ENCODE results near the gene BCL11B. TPM values are rescaled to one million over a fixed set of nuclear protein-coding genes. Genes with fewer than 3 reads are reported as not detected.

Gene BCL11B
- total and polyA plus RNA-seq, 2 of the 8 experiments (the other 6 are each of a cell fraction or from before 2014, with no cell fraction given) = 0.63 to 5.9 TPM

DNA sequence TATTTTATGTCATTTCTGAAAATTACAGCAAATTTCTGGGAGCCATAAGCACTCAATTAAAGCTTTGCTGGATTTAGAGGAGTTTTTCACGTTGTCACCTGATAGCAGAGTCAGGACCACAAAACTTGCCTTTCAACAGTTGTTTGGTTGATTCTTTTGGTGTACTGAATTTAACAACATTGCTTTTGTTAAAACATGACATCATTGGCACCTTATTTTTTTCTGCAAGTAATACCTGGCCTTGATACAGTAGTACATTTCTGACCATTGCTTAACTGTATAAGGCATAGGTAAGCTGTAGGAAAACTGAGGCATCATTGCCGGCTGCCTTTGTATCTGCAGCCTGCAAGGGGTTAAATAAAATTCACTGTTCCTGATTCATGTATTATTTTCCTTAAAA is 4.5 kb upstream of the BCL11B start:
- Histone ChIP-seq H2BK120ac (replicated peaks; ENCODE audit: low read depth, low read length) (no peak overlapping the region), H4K5ac (ENCODE audit: insufficient read length, low read depth, low read length) (no peak overlapping the region), H3K14ac (ENCODE audit: insufficient read length) (no peak overlapping the region), H2BK15ac (ENCODE audit: low read length) (no peak overlapping the region), H2AK5ac (ENCODE audit: low read depth, low read length) (no peak overlapping the region), H3K27me3 (replicated peaks in 1 of 4; ENCODE audit: control insufficient read depth in 3 of 4, extremely low read depth in 1 of 4, insufficient read depth in 3 of 4, low read length in 3 of 4) (peaks cover 0 to 8% (median 1%) of the 10 kb centered on the region in 4 experiments; a peak in 2 of 7 replicates), H3K18ac (ENCODE audit: extremely low read depth, low read length) (no peak overlapping the region), H3K9me3 (ENCODE audit: insufficient read depth in 2 of 2, low read depth in 1 of 2, low read length in 1 of 2) (no peaks in the 10 kb centered on the region), H3K4me1 (replicated peaks in 1 of 4; ENCODE audit: control insufficient read depth in 3 of 4, insufficient read depth in 4 of 4, low read length in 3 of 4) (peaks cover 2 to 10% (median 4%) of the 10 kb centered on the region in 4 experiments; a peak in 6 of 7 replicates), H2BK12ac (ENCODE audit: low read depth, low read length) (no peak overlapping the region), H2AFZ (ENCODE audit: low read length) (no peak overlapping the region), H2BK5ac (ENCODE audit: low read depth, low read length) (no peak overlapping the region), H3K27ac (ENCODE audit: low read depth, low read length) (no peak overlapping the region), H4K20me1 (replicated peaks in 1 of 2; ENCODE audit: control insufficient read depth in 1 of 2, insufficient read depth in 2 of 2, low read length in 2 of 2) (no peaks in the 10 kb centered on the region), H3K23ac (ENCODE audit: insufficient read length) (no peak overlapping the region), H3K36me3 (ENCODE audit: control insufficient read depth in 2 of 4, insufficient read depth in 4 of 4, low read length in 3 of 4) (no peaks in the 10 kb centered on the region), H3K79me1 (ENCODE audit: low read depth, low read length) (no peaks in the 10 kb centered on the region), H3K9ac (replicated peaks in 1 of 4; ENCODE audit: extremely low read depth in 1 of 4, low read depth in 3 of 4, low read length in 3 of 4) (no peak overlapping the region), H3K56ac (replicated peaks; ENCODE audit: insufficient read length, low read depth, low read length) (no peak overlapping the region), H4K91ac (replicated peaks; ENCODE audit: insufficient read length, low read length) (no peak overlapping the region), H3K4ac (replicated peaks; ENCODE audit: insufficient read length, low read depth, low read length) (no peak overlapping the region), H3K23me2 (ENCODE audit: low read depth, low read length) (peaks cover 19% of the 10 kb centered on the region), H2BK20ac (ENCODE audit: low read length) (no peak overlapping the region), H4K8ac (ENCODE audit: extremely low read depth, insufficient read depth, low read length) (no peak overlapping the region), H3K79me2 (ENCODE audit: control insufficient read depth in 1 of 2, insufficient read depth in 2 of 2, low read length in 2 of 2) (no peaks in the 10 kb centered on the region), H3K4me2 (ENCODE audit: insufficient read depth in 1 of 2, low read depth in 2 of 2, low read length in 2 of 2) (no peak overlapping the region), H3K4me3 (ENCODE audit: extremely low read depth in 1 of 4, insufficient read depth in 2 of 4, low read depth in 3 of 4, low read length in 4 of 4) (no peak overlapping the region; a peak in 1 of 8 replicates)
- POLR2A ChIA-PET (ENCODE audit: partially characterized antibody) = interaction anchor here (1.8 to 2.0 kb wide), 2 partner anchors 9 to 13 kb away, joined by 5 read pairs; no protein-coding TSS in a partner anchor
- CTCF ChIA-PET (ENCODE audit: partially characterized antibody) = interaction anchor here (0.9 to 2.2 kb wide), 6 partner anchors 8 to 140 kb away, joined by 3 to 10 read pairs (median 5); no protein-coding TSS in a partner anchor
- FAIRE-seq (no peak), DNase-seq (ENCODE audit: low read depth in 1 of 2, low spot score in 2 of 2) (no peak)
- TF ChIP-seq, protein P1, sequence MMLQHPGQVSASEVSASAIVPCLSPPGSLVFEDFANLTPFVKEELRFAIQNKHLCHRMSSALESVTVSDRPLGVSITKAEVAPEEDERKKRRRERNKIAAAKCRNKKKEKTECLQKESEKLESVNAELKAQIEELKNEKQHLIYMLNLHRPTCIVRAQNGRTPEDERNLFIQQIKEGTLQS (IDR thresholded peaks at IDR 0.05; ENCODE audit: insufficient read depth, low read depth, low read length) = no peak
- no peak for TF ChIP-seq ASH2L (IDR thresholded peaks at IDR 0.05; ENCODE audit: low read length)
- WGBS, 2 experiments (ENCODE audit: extremely low coverage in 1 of 2, insufficient coverage in 1 of 2, insufficient read length in 1 of 2, insufficient replicate concordance in 2 of 2, low coverage in 1 of 2, low lambda C conversion rate in 2 of 2, missing lambda C conversion rate in 1 of 2) = 66% methylated on average over 2 of the region's 2 CpGs; no CpG with 5 or more reads in 1 of the 2 experiments

Data from H1 (cell line).